ENCODE results near the gene VDAC2.
A peak's percentile ranks its signal among the peaks of the same experiment; 100 is the strongest.

Gene VDAC2

GRCh38 chr10:75231672-75232581 is 21.3 kb downstream of the VDAC2 start:
- DNase-seq: no peak

GRCh38 chr10:75233444-75234016 is 22.9 kb downstream of the VDAC2 start:
- no peak for DNase-seq

GRCh38 chr10:75234017-75234682 is 23.6 kb downstream of the VDAC2 start:
- DNase-seq: peak; percentile 95

GRCh38 chr10:75234683-75235374 is 24.2 kb downstream of the VDAC2 start:
- peak; percentile 58 for DNase-seq

GRCh38 chr10:75235375-75236177 is 25.0 kb downstream of the VDAC2 start, which contains the start of gene COMTD1:
Gene COMTD1 (minus strand): TSS chr10:75235957. CDS start chr10:75235928, 29 bp downstream.
- DNase-seq: peak; percentile 94

GRCh38 chr10:75236178-75236825 is 25.7 kb downstream of the VDAC2 start:
- DNase-seq: no peak

- DNase-seq: no peak
Measured at GRCh38 chr10:75238182-75239095, 27.8 kb downstream of the VDAC2 start.

- no peak for DNase-seq
Measured at GRCh38 chr10:75239096-75239790, 28.6 kb downstream of the VDAC2 start.

- DNase-seq: no peak
Measured at GRCh38 chr10:75240329-75241076, 29.9 kb downstream of the VDAC2 start.

- peak; percentile 24 for DNase-seq
Measured at GRCh38 chr10:75243426-75243825, 32.8 kb downstream of the VDAC2 start.

GRCh38 chr10:75244487-75245353 is 34.1 kb downstream of the VDAC2 start:
- DNase-seq: no peak

GRCh38 chr10:75245354-75246250 is 35.0 kb downstream of the VDAC2 start:
- DNase-seq: no peak

- no peak for DNase-seq
Measured at GRCh38 chr10:75246506-75246905, 35.9 kb downstream of the VDAC2 start.

- DNase-seq: no peak
Measured at GRCh38 chr10:75247797-75248196, 37.2 kb downstream of the VDAC2 start.

- DNase-seq: no peak
Measured at GRCh38 chr10:75250934-75251333, 40.3 kb downstream of the VDAC2 start.

GRCh38 chr10:75253281-75254220 is 43.0 kb downstream of the VDAC2 start:
- no peak for DNase-seq
